ENCODE data around the gene UNC45A.

UNC45A gene

DNA sequence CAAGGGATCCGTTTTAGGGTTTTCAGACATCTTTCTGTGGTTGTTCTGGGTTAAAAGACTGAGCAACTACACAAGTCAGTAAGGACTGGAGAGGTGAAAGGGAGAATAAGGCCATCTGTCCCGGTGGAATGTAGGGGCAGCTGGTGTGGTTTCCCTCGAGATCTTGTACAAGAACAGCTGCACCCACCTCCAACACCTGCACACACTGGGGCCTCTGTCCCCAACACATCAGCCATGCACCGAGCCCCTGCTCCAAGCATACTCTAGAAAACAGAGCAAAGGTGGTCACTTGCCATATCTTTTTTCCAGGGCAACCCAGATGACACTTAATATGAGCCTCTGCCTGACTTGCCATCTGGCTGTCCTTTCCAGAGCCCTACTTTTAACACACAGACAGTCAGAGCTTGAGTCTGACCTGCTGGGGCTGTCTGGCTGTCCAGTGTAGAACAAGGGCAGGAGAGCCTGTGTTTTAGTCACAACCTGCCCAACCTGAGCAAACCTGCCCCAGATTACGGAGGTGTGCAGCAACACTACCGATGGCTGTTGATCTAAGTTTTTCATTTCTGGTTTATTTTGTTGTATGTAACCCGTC lies 19.8 kb upstream of the UNC45A start:
- H3K9ac ChIP-seq (ENCODE audit: low read length) = peak overlapping the region; percentile 64
- H3K4me2 ChIP-seq (ENCODE audit: low read length) = peak overlapping the region; percentile 59
- no peaks in the 10 kb centered on the region for H3K79me2 ChIP-seq (ENCODE audit: insufficient read depth, low read length)
- no peak overlapping the region for H2AFZ ChIP-seq (ENCODE audit: low read length)
- H3K27me3 ChIP-seq (ENCODE audit: insufficient read depth, low read length) = no peaks in the 10 kb centered on the region
- H3K9me3 ChIP-seq (ENCODE audit: low read length) = no peaks in the 10 kb centered on the region
- peaks cover 19% of the 10 kb centered on the region for H3K4me1 ChIP-seq (ENCODE audit: insufficient read depth, low read length, severe bottlenecking)
- H3K27ac ChIP-seq (ENCODE audit: low read depth, low read length, poor library complexity, severe bottlenecking) = peak overlapping the region; percentile 78
- H3F3A ChIP-seq (ENCODE audit: insufficient read depth, low read length) = no peaks in the 10 kb centered on the region
- peak overlapping the region; percentile 42 for H3K4me3 ChIP-seq (ENCODE audit: low read depth, low read length, poor library complexity, severe bottlenecking)
- H4K20me1 ChIP-seq (ENCODE audit: insufficient read depth, low read length) = no peaks in the 10 kb centered on the region
- H3K36me3 ChIP-seq (ENCODE audit: insufficient read depth, low read length) = peaks cover 59% of the 10 kb centered on the region; the same call in 1 of the 2 replicates
- TF ChIP-seq, protein P1, sequence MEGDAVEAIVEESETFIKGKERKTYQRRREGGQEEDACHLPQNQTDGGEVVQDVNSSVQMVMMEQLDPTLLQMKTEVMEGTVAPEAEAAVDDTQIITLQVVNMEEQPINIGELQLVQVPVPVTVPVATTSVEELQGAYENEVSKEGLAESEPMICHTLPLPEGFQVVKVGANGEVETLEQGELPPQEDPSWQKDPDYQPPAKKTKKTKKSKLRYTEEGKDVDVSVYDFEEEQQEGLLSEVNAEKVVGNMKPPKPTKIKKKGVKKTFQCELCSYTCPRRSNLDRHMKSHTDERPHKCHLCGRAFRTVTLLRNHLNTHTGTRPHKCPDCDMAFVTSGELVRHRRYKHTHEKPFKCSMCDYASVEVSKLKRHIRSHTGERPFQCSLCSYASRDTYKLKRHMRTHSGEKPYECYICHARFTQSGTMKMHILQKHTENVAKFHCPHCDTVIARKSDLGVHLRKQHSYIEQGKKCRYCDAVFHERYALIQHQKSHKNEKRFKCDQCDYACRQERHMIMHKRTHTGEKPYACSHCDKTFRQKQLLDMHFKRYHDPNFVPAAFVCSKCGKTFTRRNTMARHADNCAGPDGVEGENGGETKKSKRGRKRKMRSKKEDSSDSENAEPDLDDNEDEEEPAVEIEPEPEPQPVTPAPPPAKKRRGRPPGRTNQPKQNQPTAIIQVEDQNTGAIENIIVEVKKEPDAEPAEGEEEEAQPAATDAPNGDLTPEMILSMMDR (IDR thresholded peaks at IDR 0.05; ENCODE audit: low read length) = no peak
- no peak for TF ChIP-seq EZH2 (IDR thresholded peaks at IDR 0.05; ENCODE audit: borderline replicate concordance, low read length)
- no peaks in the 10 kb centered on the region for H3K9me2 ChIP-seq (ENCODE audit: low read depth, low read length)

- Histone ChIP-seq H3K9ac (ENCODE audit: low read length) (peak overlapping the region; percentile 64), H3K4me2 (ENCODE audit: low read length) (peak overlapping the region; percentile 59), H3K27me3 (ENCODE audit: insufficient read depth, low read length) (no peaks in the 10 kb centered on the region), H3K79me2 (ENCODE audit: insufficient read depth, low read length) (no peaks in the 10 kb centered on the region), H2AFZ (ENCODE audit: low read length) (no peak overlapping the region), H3K36me3 (ENCODE audit: insufficient read depth, low read length) (peaks cover 63% of the 10 kb centered on the region; the same call in 1 of the 2 replicates), H3F3A (ENCODE audit: insufficient read depth, low read length) (no peaks in the 10 kb centered on the region), H3K4me3 (ENCODE audit: low read depth, low read length, poor library complexity, severe bottlenecking) (peak overlapping the region; percentile 42), H3K27ac (ENCODE audit: low read depth, low read length, poor library complexity, severe bottlenecking) (peak overlapping the region; percentile 78), H3K4me1 (ENCODE audit: insufficient read depth, low read length, severe bottlenecking) (peaks cover 19% of the 10 kb centered on the region), H3K9me2 (ENCODE audit: low read depth, low read length) (no peaks in the 10 kb centered on the region), H4K20me1 (ENCODE audit: insufficient read depth, low read length) (no peaks in the 10 kb centered on the region), H3K9me3 (ENCODE audit: low read length) (no peaks in the 10 kb centered on the region)
- TF ChIP-seq, protein P1 (IDR thresholded peaks at IDR 0.05; ENCODE audit: low read length) = no peak
- TF ChIP-seq EZH2 (IDR thresholded peaks at IDR 0.05; ENCODE audit: borderline replicate concordance, low read length) = no peak
Observed at GRCh38 chr15:90915808-90916440, 19.2 kb upstream of the UNC45A start.

- H4K20me1 ChIP-seq (ENCODE audit: insufficient read depth, low read length) = no peaks in the 10 kb centered on the region
- H3K4me1 ChIP-seq (ENCODE audit: insufficient read depth, low read length, severe bottlenecking) = peaks cover 19% of the 10 kb centered on the region
- no peaks in the 10 kb centered on the region for H3K79me2 ChIP-seq (ENCODE audit: insufficient read depth, low read length)
- H3F3A ChIP-seq (ENCODE audit: insufficient read depth, low read length) = no peaks in the 10 kb centered on the region
- peak overlapping the region; percentile 59; the same call in 1 of the 2 replicates for H3K4me2 ChIP-seq (ENCODE audit: low read length)
- peaks cover 63% of the 10 kb centered on the region; the same call in 1 of the 2 replicates for H3K36me3 ChIP-seq (ENCODE audit: insufficient read depth, low read length)
- no peaks in the 10 kb centered on the region for H3K9me2 ChIP-seq (ENCODE audit: low read depth, low read length)
- no peaks in the 10 kb centered on the region for H3K27me3 ChIP-seq (ENCODE audit: insufficient read depth, low read length)
- H3K9ac ChIP-seq (ENCODE audit: low read length) = peak overlapping the region; percentile 64; the same call in 1 of the 2 replicates
- no peak for TF ChIP-seq EZH2 (IDR thresholded peaks at IDR 0.05; ENCODE audit: borderline replicate concordance, low read length)
- TF ChIP-seq, protein P1 (IDR thresholded peaks at IDR 0.05; ENCODE audit: low read length) = no peak
- no peak overlapping the region for H2AFZ ChIP-seq (ENCODE audit: low read length)
- no peaks in the 10 kb centered on the region for H3K9me3 ChIP-seq (ENCODE audit: low read length)
- peak overlapping the region; percentile 78 for H3K27ac ChIP-seq (ENCODE audit: low read depth, low read length, poor library complexity, severe bottlenecking)
- H3K4me3 ChIP-seq (ENCODE audit: low read depth, low read length, poor library complexity, severe bottlenecking) = peak overlapping the region; percentile 42
Observed at GRCh38 chr15:90916461-90916860, 18.6 kb upstream of the UNC45A start.

All from OCI-LY1 (cell line).